Suppressor macrophage treated with lipopolysaccharide for 4 hours (primary cell): Measurements from ENCODE around the gene GNG3.
"Not testable (repeated sequence)": the region's sequence is repeated elsewhere in the genome, so short reads cannot be mapped to it uniquely, and the experiment has no call there.

Experiments
- DNase-seq: peaks from one replicate; pipeline ENCODE4 v3.0.0-alpha.2; 2020

Gene GNG3

GRCh38 chr11:62724171-62724570, 16.7 kb downstream of the GNG3 start:
- DNase-seq = no peak

- no peak for DNase-seq
Measured at GRCh38 chr11:62725646-62726045, 18.2 kb downstream of the GNG3 start.

GRCh38 chr11:62726156-62726914, 18.9 kb downstream of the GNG3 start:
- DNase-seq = no peak

GRCh38 chr11:62726915-62727164, 19.4 kb downstream of the GNG3 start:
- no peak for DNase-seq

GRCh38 chr11:62727165-62727871, 19.8 kb downstream of the GNG3 start, which contains the start of gene HNRNPUL2:
HNRNPUL2 (minus strand) TSS chr11:62727457; CDS start chr11:62727156, 301 bp downstream.
- peak; percentile 100 for DNase-seq

- peak; percentile 98 for DNase-seq
Measured at GRCh38 chr11:62727872-62728170, 20.3 kb downstream of the GNG3 start.

GRCh38 chr11:62728171-62728988, 20.9 kb downstream of the GNG3 start, which contains the start of gene TTC9C:
TTC9C (plus strand) TSS chr11:62728486; CDS start chr11:62728849, 363 bp downstream.
- peak; percentile 93 for DNase-seq

GRCh38 chr11:62730076-62730475, 22.6 kb downstream of the GNG3 start:
- DNase-seq = not testable (repeated sequence)

- DNase-seq = peak; percentile 46
Measured at GRCh38 chr11:62732830-62733229, 25.4 kb downstream of the GNG3 start.

- no peak for DNase-seq
Measured at GRCh38 chr11:62737196-62737595, 29.7 kb downstream of the GNG3 start.

GRCh38 chr11:62747475-62748160, 40.1 kb downstream of the GNG3 start:
- DNase-seq = no peak

- DNase-seq = not testable (repeated sequence)
Measured at GRCh38 chr11:62749931-62750330, 42.5 kb downstream of the GNG3 start.

- DNase-seq = no peak
Measured at GRCh38 chr11:62752177-62752785, 44.8 kb downstream of the GNG3 start.

- no peak for DNase-seq
Measured at GRCh38 chr11:62752994-62753735, 45.7 kb downstream of the GNG3 start.

- peak; percentile 98 for DNase-seq
Measured at GRCh38 chr11:62753736-62754603, 46.5 kb downstream of the GNG3 start, which contains the start of gene ZBTB3. ZBTB3 (minus strand) TSS chr11:62754160; CDS start chr11:62753664, 496 bp downstream.

- DNase-seq = no peak
Measured at GRCh38 chr11:62755086-62755615, 47.7 kb downstream of the GNG3 start.

- DNase-seq = no peak
Measured at GRCh38 chr11:62757846-62758788, 50.6 kb downstream of the GNG3 start.
